Activated naive CD4-positive, alpha-beta T cell treated with anti-CD3 and anti-CD28 coated beads, Interleukin-2, amount 50 U/mL, for 72 hours (primary cell): ENCODE data around the gene POLR2E. TPM values are rescaled to one million over a fixed set of nuclear protein-coding genes. Genes with fewer than 3 reads are reported as not detected.

Experiments
- ATAC-seq, 2 donors: fragments of 150-1000 bp; cut with Tn5 transposase; 2 replicates each; pipeline ENCODE4 v1.10.0; 2021; ENCODE audit warnings: mild to moderate bottlenecking in 2 of 2, moderate library complexity in 2 of 2
- DNase-seq, 2 donors: peaks; one replicate each; pipeline ENCODE4 v3.0.0; 2021 to 2022; ENCODE audit warnings: low spot score in 2 of 2
- H3K27ac Mint-ChIP-seq, 2 donors: one replicate each; pipeline ENCODE4 v1.8.0; 2022; ENCODE audit warnings: mild to moderate bottlenecking in 2 of 2, mixed read lengths in 2 of 2
- H3K36me3 Mint-ChIP-seq, 2 donors: one replicate each; pipeline ENCODE4 v1.8.0; 2022; ENCODE audit warnings: mixed read lengths in 2 of 2
- H3K9me3 Mint-ChIP-seq, 2 donors: one replicate each; pipeline ENCODE4 v1.8.0; 2022; ENCODE audit warnings: mixed read lengths in 2 of 2
- total RNA-seq, 2 donors: library from RNA; stranded (reverse); gene quantifications; one replicate each; pipeline ENCODE4 v1.2.3, GENCODE V29; 2022

The POLR2E gene
- total RNA-seq, 2 donors from 2014 or later, result 248 to 259 TPM

GRCh38 chr19:1091544-1092175 lies 3.5 kb downstream of the POLR2E start:
- H3K36me3 Mint-ChIP-seq, result peaks cover 6 to 11% of the 10 kb centered on the region in 2 donors

GRCh38 chr19:1090731-1091543 lies 4.2 kb downstream of the POLR2E start:
- H3K36me3 Mint-ChIP-seq, result peaks cover 6 to 11% of the 10 kb centered on the region in 2 donors
- no peak for ATAC-seq
- no peaks in the 10 kb centered on the region for H3K9me3 Mint-ChIP-seq
- DNase-seq, result no peak
- H3K27ac Mint-ChIP-seq, result peak overlapping the region in 1 of 2 donors; percentile 81

More at GRCh38 chr19:1091544-1092175, 3.5 kb downstream of the POLR2E start:
- ATAC-seq (no peak), DNase-seq (no peak)
- Mint-ChIP-seq H3K27ac (peak overlapping the region in 1 of 2 donors; percentile 81), H3K9me3 (no peaks in the 10 kb centered on the region)

DNA sequence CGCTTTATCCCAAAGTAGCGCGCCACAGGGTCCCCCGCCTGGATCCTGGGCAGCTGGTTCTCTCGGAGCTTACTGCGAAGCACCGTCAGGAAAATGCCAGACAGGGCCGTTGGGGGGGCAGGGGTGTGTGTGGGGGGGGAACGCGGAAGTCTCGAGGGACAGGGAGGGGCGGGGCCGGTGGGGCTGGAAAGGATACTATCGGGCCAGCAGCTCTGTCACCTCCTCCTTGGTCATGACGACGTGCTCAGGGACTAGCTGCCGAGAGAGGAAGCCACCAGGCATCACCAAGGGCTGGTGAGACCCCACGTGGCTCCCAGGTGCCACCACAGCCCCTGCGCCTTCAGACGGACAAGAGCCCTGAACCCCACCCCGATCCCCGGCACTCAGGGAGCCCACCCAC lies 5.3 kb downstream of the POLR2E start:
- Mint-ChIP-seq H3K9me3 (no peaks in the 10 kb centered on the region), H3K27ac (peak overlapping the region in 1 of 2 donors; percentile 60), H3K36me3 (peaks cover under 1 to 8% of the 10 kb centered on the region in 2 donors)
- DNase-seq (peak in 1 of 2 donors; percentile 13), ATAC-seq (peak in 1 of 2 donors; percentile 12)

GRCh38 chr19:1089126-1089771 lies 5.9 kb downstream of the POLR2E start:
- H3K9me3 Mint-ChIP-seq, result no peaks in the 10 kb centered on the region
- ATAC-seq (peak in 1 of 2 donors; percentile 2), DNase-seq (no peak)
- H3K27ac Mint-ChIP-seq, result peak overlapping the region; percentile 22 to 84
- H3K36me3 Mint-ChIP-seq, result peaks cover under 1 to 1% of the 10 kb centered on the region in 2 donors

GRCh38 chr19:1088416-1089010 lies 6.7 kb downstream of the POLR2E start:
- Mint-ChIP-seq H3K36me3 (peaks cover 0 to 8% of the 10 kb centered on the region in 2 donors), H3K27ac (peak overlapping the region; percentile 84 to 96), H3K9me3 (no peaks in the 10 kb centered on the region)
- ATAC-seq, result peak; percentile 7
- DNase-seq, result no peak

GRCh38 chr19:1087813-1088415 lies 7.3 kb downstream of the POLR2E start:
- peak; percentile 33 to 68 for DNase-seq
- ATAC-seq, result peak; percentile 17 to 45
- Mint-ChIP-seq H3K9me3 (no peaks in the 10 kb centered on the region), H3K36me3 (peaks cover 0 to 9% of the 10 kb centered on the region in 2 donors), H3K27ac (peak overlapping the region; percentile 84 to 96)

DNA sequence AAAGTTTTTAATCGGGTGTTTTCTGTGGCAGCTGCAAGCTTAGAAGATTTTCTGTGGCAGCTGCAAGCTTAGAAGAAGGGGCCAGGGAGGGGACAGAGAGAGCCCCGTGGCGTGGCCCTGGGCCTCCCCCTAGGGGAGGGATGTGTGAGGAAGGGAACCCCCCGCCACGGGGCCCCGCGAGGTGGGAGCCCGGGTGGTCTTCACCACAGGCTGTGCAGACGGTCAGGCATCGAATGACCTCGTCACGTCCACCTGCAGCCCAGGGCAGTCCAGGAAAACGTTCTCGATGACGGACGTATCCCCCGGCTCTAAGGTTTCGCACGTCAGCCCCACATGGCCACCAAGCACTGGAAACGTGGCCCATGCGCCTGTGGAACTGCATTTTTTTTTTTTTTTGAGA lies 8.6 kb downstream of the POLR2E start:
- peaks cover 0 to 9% of the 10 kb centered on the region in 2 donors for H3K36me3 Mint-ChIP-seq

DNA sequence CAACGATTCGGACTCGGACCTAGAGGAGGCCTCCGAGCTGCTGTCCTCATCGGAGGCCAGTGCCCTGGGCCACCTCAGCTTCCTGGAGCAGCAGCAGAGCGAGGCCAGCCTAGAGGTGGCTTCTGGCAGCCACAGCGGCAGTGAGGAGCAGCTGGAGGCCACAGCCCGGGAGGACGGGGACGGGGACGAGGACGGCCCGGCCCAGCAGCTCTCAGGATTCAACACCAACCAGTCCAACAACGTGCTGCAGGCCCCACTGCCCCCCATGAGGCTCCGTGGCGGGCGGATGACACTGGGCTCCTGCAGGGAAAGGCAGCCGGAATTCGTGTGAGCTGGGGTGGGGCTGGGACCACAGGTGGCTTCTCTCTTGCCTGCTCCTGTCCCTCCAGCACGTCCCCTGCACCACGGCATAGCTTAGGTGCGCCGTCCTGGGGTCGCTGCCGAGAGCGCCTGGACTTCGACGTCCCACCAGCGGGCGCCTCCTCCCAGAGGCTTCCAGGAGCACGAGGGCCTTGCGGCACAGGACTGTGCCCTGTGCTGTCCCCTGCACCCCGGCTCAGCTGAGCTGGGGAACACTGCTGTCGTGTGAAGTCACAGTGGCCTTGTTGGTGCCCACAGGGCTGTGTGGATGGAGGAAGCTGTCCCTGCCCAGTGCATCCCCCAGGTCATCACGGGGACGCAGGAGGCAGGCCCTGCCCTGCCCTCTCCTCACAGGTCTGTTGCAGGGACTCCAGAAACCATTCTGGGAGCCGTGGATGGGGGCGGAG lies 9.3 kb downstream of the POLR2E start:
- Mint-ChIP-seq H3K27ac (peak overlapping the region; percentile 69 to 79), H3K36me3 (peaks cover 2 to 15% of the 10 kb centered on the region in 2 donors), H3K9me3 (no peaks in the 10 kb centered on the region)
- ATAC-seq (no peak), DNase-seq (no peak)

More for the DNA sequence above, 8.6 kb downstream of the POLR2E start:
- H3K27ac Mint-ChIP-seq, result peak overlapping the region in 1 of 2 donors; percentile 79
- ATAC-seq (no peak), DNase-seq (no peak)
- no peaks in the 10 kb centered on the region for H3K9me3 Mint-ChIP-seq

DNA sequence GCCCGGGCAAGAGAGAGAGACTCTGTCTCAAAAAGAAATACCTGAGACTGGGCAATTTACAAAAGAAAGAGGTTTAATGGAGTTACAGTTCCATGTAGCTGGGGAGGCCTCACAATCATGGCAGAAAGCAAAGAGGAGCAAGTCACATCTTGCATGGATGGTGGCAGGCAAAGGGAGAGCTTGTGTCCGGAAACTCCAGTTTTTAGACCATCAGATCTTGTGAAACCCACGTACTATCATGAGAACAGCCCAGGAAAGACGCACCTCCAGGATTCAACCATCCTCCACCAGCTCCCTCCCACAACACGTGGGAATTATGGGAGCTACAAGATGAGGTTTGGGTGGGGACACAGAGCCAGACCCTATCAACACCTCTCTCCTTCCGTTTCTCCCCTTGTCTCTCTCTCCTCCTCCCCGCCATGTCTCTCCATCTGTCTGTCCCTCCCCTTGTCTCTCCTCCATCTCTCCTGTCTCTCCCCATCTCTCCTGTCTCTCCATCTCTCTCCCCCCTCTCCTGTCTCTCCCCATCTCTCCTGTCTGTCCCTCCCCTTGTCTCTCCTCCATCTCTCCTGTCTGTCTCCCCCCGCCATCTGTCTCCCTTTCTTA lies 10.0 kb downstream of the POLR2E start:
- ATAC-seq (no peak), DNase-seq (no peak)
- Mint-ChIP-seq H3K27ac (peak overlapping the region; percentile 69 to 79), H3K9me3 (no peaks in the 10 kb centered on the region), H3K36me3 (peaks cover 5 to 21% of the 10 kb centered on the region in 2 donors)

- Mint-ChIP-seq H3K27ac (peak overlapping the region; percentile 65 to 69), H3K9me3 (no peaks in the 10 kb centered on the region), H3K36me3 (peaks cover 5 to 26% of the 10 kb centered on the region in 2 donors)
- DNase-seq (peak in 1 of 2 donors; percentile 20), ATAC-seq (no peak)
Observed at GRCh38 chr19:1084024-1084868, 10.9 kb downstream of the POLR2E start.

- DNase-seq (no peak), ATAC-seq (no peak)
- peaks cover 5 to 28% of the 10 kb centered on the region in 2 donors for H3K36me3 Mint-ChIP-seq
- no peaks in the 10 kb centered on the region for H3K9me3 Mint-ChIP-seq
- peak overlapping the region; percentile 50 to 65 for H3K27ac Mint-ChIP-seq
Observed at GRCh38 chr19:1082928-1083816, 12.0 kb downstream of the POLR2E start.

- Mint-ChIP-seq H3K36me3 (peaks cover 5 to 36% of the 10 kb centered on the region in 2 donors), H3K27ac (peak overlapping the region in 1 of 2 donors; percentile 54), H3K9me3 (no peaks in the 10 kb centered on the region)
- DNase-seq, result peak in 1 of 2 donors; percentile 87
- ATAC-seq, result peak; percentile 56 to 76
Observed at GRCh38 chr19:1082165-1082927, 12.8 kb downstream of the POLR2E start.
